ENCODE measurements around the gene RAB13.

RAB13 gene

GRCh38 chr1:153954826-153955225, 31.3 kb downstream of the RAB13 start:
- no peak for DNase-seq

- no peak for DNase-seq
Measured at GRCh38 chr1:153953859-153954365, 32.2 kb downstream of the RAB13 start.

GRCh38 chr1:153951801-153952200, 34.3 kb downstream of the RAB13 start:
- DNase-seq, result no peak

GRCh38 chr1:153951183-153951582, 35.0 kb downstream of the RAB13 start:
- no peak for DNase-seq

GRCh38 chr1:153946622-153947241, 39.4 kb downstream of the RAB13 start, which contains the start of gene DENND4B:
TSS of gene DENND4B (minus strand) at chr1:153946718. CDS start at chr1:153944374, 2,344 bp downstream.
- DNase-seq, result peak; percentile 73

GRCh38 chr1:153945795-153946621, 40.1 kb downstream of the RAB13 start:
- DNase-seq, result peak; percentile 70

- peak; percentile 77 for DNase-seq
Measured at GRCh38 chr1:153945131-153945794, 40.9 kb downstream of the RAB13 start.

GRCh38 chr1:153944827-153945117, 41.4 kb downstream of the RAB13 start:
- DNase-seq, result no peak

GRCh38 chr1:153944005-153944826, 41.9 kb downstream of the RAB13 start:
- no peak for DNase-seq

GRCh38 chr1:153942766-153943549, 43.2 kb downstream of the RAB13 start:
- DNase-seq, result no peak

GRCh38 chr1:153941826-153942725, 44.1 kb downstream of the RAB13 start:
- DNase-seq, result no peak

- DNase-seq, result no peak
Measured at GRCh38 chr1:153940756-153941155, 45.4 kb downstream of the RAB13 start.

- no peak for DNase-seq
Measured at GRCh38 chr1:153939476-153939875, 46.7 kb downstream of the RAB13 start.

GRCh38 chr1:153938996-153939395, 47.1 kb downstream of the RAB13 start:
- DNase-seq, result no peak

- DNase-seq, result no peak
Measured at GRCh38 chr1:153937331-153937730, 48.8 kb downstream of the RAB13 start.

- DNase-seq, result no peak
Measured at GRCh38 chr1:153936011-153936802, 49.9 kb downstream of the RAB13 start.

GRCh38 chr1:153934746-153935145, 51.4 kb downstream of the RAB13 start:
- no peak for DNase-seq

GRCh38 chr1:153933955-153934354, 52.2 kb downstream of the RAB13 start:
- DNase-seq, result no peak

GRCh38 chr1:153933430-153933829, 52.7 kb downstream of the RAB13 start:
- no peak for DNase-seq

Measured in stimulated activated CD4-positive, alpha-beta T cell treated with anti-CD3 and anti-CD28 coated beads, Interleukin-1b, Interleukin-23, amount 100 ng/mL, for 48 hours (primary cell).